Effector memory CD4-positive, alpha-beta T cell (primary cell): ENCODE data around the gene AK2.
"Not testable (repeated sequence)": the region's sequence is repeated elsewhere in the genome, so short reads cannot be mapped to it uniquely, and the experiment has no call there.

Source experiments
- DNase-seq, 3 donors: peaks; one replicate each; pipeline ENCODE4 v3.0.0-alpha.2; 2020
- H3K27ac ChIP-seq: 2 replicates; pipeline ENCODE4 v1.7.0; 2013; ENCODE audit warnings: mild to moderate bottlenecking, low read length, moderate library complexity; ENCODE audit not compliant: insufficient read depth, poor library complexity, severe bottlenecking
- H3K27me3 ChIP-seq: replicated peaks from 2 replicates; pipeline ENCODE4 v1.7.0; 2013; ENCODE audit warnings: mild to moderate bottlenecking, low read length; ENCODE audit not compliant: insufficient read depth, control insufficient read depth, poor library complexity, severe bottlenecking
- H3K36me3 ChIP-seq: 2 replicates; pipeline ENCODE4 v1.7.0; 2013; ENCODE audit warnings: mild to moderate bottlenecking, low read length, moderate library complexity; ENCODE audit not compliant: control insufficient read depth, insufficient read depth
- H3K4me1 ChIP-seq: 2 replicates; pipeline ENCODE4 v1.7.0; 2013; ENCODE audit warnings: low read length, mild to moderate bottlenecking; ENCODE audit not compliant: control insufficient read depth, insufficient read depth, poor library complexity, severe bottlenecking
- H3K4me3 ChIP-seq: 2 replicates; pipeline ENCODE4 v1.7.0; 2013; ENCODE audit warnings: low read length, low read depth, mild to moderate bottlenecking; ENCODE audit not compliant: insufficient read depth, poor library complexity, severe bottlenecking
- H3K9me3 ChIP-seq: 2 replicates; pipeline ENCODE4 v1.7.0; 2013; ENCODE audit warnings: mild to moderate bottlenecking, low read length, moderate library complexity; ENCODE audit not compliant: control insufficient read depth

Gene AK2

GRCh38 chr1:33074193-33074945, 37.7 kb upstream of the AK2 start:
- H3K36me3 ChIP-seq: no peaks in the 10 kb centered on the region
- no peaks in the 10 kb centered on the region for H3K9me3 ChIP-seq
- no peak overlapping the region for H3K4me3 ChIP-seq
- no peak overlapping the region for H3K27ac ChIP-seq
- no peaks in the 10 kb centered on the region for H3K4me1 ChIP-seq
- DNase-seq: no peak
- H3K27me3 ChIP-seq: no peaks in the 10 kb centered on the region

DNA sequence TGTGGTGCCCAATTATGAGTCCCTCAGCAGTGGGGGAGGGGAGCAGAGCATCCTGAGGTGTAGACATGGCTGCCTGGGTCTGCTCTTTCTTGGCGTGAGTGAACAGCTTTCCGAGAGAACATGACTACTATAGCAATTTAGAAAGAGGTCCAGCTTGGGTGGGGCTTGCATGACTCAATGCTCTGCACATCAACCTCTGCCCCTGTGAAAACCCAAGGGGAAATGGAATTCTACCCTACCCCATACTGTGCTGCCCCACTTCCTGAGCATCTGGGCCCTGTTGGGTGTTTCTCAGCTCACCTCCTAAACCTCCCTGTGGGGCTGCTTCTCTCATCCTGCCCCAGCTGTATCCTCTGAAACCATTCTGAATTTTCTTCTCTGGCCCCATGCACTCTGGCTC, 36.0 kb upstream of the AK2 start:
- Histone ChIP-seq H3K27me3 (no peaks in the 10 kb centered on the region), H3K36me3 (no peaks in the 10 kb centered on the region), H3K27ac (no peak overlapping the region), H3K4me1 (no peaks in the 10 kb centered on the region), H3K9me3 (no peaks in the 10 kb centered on the region), H3K4me3 (no peak overlapping the region)
- DNase-seq: no peak

- Histone ChIP-seq H3K9me3 (no peaks in the 10 kb centered on the region), H3K4me1 (no peaks in the 10 kb centered on the region), H3K27ac (no peak overlapping the region), H3K27me3 (no peaks in the 10 kb centered on the region), H3K36me3 (no peaks in the 10 kb centered on the region), H3K4me3 (no peak overlapping the region)
- DNase-seq: no peak
These were observed 33.9 kb upstream of the AK2 start for GRCh38 chr1:33070628-33071027.

GRCh38 chr1:33068108-33068507, 31.4 kb upstream of the AK2 start:
- H3K27ac ChIP-seq, DNase-seq, H3K27me3 ChIP-seq, H3K36me3 ChIP-seq, H3K4me1 ChIP-seq, H3K9me3 ChIP-seq, H3K4me3 ChIP-seq: not testable (repeated sequence)

GRCh38 chr1:33066477-33066876, 29.8 kb upstream of the AK2 start:
- not testable (repeated sequence) for H3K27ac ChIP-seq, H3K9me3 ChIP-seq, H3K27me3 ChIP-seq, H3K36me3 ChIP-seq, DNase-seq, H3K4me1 ChIP-seq, H3K4me3 ChIP-seq

DNA sequence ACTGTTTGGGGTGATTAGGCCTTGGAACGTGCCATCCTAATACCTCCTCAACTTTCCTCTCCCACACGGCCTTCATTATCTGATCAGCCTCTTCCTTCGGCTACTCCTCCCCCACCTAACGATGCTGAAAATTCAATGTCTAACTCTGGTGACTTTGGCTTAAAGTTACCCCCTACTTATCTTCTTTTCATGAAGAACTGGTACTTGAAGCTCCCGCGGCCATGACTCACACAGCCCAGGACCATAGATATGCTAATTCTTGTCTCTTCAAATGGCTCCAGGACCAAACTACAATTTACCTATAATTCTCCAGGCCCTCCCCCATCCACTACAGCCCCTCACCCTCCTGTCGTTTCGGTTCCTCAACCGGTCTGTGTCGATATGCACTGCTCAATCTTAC, 28.6 kb upstream of the AK2 start:
- H3K27me3 ChIP-seq: no peaks in the 10 kb centered on the region
- DNase-seq: no peak
- no peak overlapping the region for H3K4me3 ChIP-seq
- H3K36me3 ChIP-seq: no peaks in the 10 kb centered on the region
- no peaks in the 10 kb centered on the region for H3K4me1 ChIP-seq
- peaks cover 7% of the 10 kb centered on the region for H3K9me3 ChIP-seq
- H3K27ac ChIP-seq: no peak overlapping the region

GRCh38 chr1:33064284-33064683, 27.6 kb upstream of the AK2 start:
- not testable (repeated sequence) for H3K36me3 ChIP-seq, DNase-seq, H3K27ac ChIP-seq

DNA sequence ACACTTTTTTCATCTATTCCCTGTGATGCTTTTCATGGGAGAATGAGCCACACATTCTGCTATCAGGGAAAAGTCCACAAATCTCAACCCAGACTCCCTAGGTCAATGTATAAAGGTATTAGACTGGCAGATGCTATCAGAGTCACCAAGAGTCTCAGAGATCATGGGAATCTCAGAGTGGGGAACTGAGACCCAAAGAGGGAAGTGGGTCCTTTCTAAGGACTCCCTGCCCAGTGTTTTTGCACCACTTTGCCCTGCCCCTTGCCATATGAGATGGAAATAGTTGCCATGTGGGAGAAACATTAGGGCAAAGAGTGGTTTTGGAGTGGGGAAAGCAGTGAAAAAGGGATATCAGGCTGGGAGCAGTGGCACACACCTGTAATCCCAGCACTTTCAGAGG, 25.2 kb upstream of the AK2 start:
- Histone ChIP-seq H3K9me3 (peaks cover 7% of the 10 kb centered on the region), H3K4me1 (no peaks in the 10 kb centered on the region), H3K4me3 (no peak overlapping the region), H3K27ac (no peak overlapping the region), H3K27me3 (no peaks in the 10 kb centered on the region), H3K36me3 (no peaks in the 10 kb centered on the region)
- DNase-seq: no peak

More at GRCh38 chr1:33064284-33064683, 27.6 kb upstream of the AK2 start:
- not testable (repeated sequence) for H3K4me1 ChIP-seq, H3K27me3 ChIP-seq, H3K9me3 ChIP-seq, H3K4me3 ChIP-seq

DNA sequence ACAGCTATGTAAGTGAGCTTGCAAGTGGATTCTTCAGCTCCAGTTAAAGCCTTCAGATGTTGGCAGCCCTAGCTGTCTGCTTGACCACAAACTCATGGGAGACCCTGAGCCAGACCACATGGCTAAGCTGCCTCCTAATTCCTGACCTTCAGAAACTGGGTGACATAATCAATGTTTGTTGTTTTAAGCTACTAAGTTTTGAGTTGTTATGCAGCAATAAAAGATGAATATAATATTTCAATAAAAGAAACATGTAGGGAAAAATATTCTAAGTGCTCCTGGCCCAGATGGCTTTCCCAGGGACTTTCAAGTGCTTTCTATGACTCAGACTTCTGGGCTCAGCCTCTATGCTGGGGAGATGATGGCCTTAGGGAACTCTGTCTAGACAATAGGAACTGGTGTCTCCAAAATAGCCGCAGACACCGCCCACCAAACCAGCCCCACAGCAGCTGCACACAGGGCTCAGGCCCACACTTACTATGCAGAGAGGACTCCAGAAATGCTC, 23.9 kb upstream of the AK2 start:
- Histone ChIP-seq H3K36me3 (no peaks in the 10 kb centered on the region), H3K27ac (no peak overlapping the region), H3K4me1 (no peaks in the 10 kb centered on the region), H3K4me3 (no peak overlapping the region), H3K27me3 (no peaks in the 10 kb centered on the region), H3K9me3 (peaks cover 7% of the 10 kb centered on the region)
- DNase-seq: no peak

- no peaks in the 10 kb centered on the region for H3K4me1 ChIP-seq
- DNase-seq: no peak
- H3K27ac ChIP-seq: no peak overlapping the region
- no peak overlapping the region for H3K4me3 ChIP-seq
- H3K9me3 ChIP-seq: no peaks in the 10 kb centered on the region
- no peaks in the 10 kb centered on the region for H3K27me3 ChIP-seq
- H3K36me3 ChIP-seq: no peaks in the 10 kb centered on the region
These were observed 20.4 kb upstream of the AK2 start for GRCh38 chr1:33057095-33057494.
